SK-N-SH treated with all-trans-retinoic acid at 6 μM for 48 hours (cell line): ENCODE measurements around the gene CHMP3.

Experiments
- ATAC-seq: fragments of 200-7000 bp; cut with Tn5 transposase; 3 replicates; pipeline ENCODE4 v1.9.1; 2020; ENCODE audit warnings: mild to moderate bottlenecking, moderate library complexity
- ARNTL ChIP-seq: fragments of 450-650 bp; formaldehyde crosslinking; IDR thresholded peaks from 2 replicates; pipeline ENCODE4 v1.5.0; 2020; ENCODE audit warnings: low read depth, mild to moderate bottlenecking, moderate library complexity, borderline replicate concordance
- BACH2 ChIP-seq: fragments of 250-450 bp; sonication (Bioruptor Pico); IDR thresholded peaks from 2 replicates; pipeline ENCODE4 v1.9.0; 2021; ENCODE audit warnings: mild to moderate bottlenecking, borderline replicate concordance
- CSDC2 ChIP-seq: fragments of 250-450 bp; sonication (Bioruptor Pico); IDR thresholded peaks from 2 replicates; pipeline ENCODE4 v1.5.0; 2020; ENCODE audit warnings: mild to moderate bottlenecking, moderate library complexity
- CSRNP3 ChIP-seq: fragments of 250-450 bp; sonication (Bioruptor Pico); IDR thresholded peaks from 2 replicates; pipeline ENCODE4 v1.5.1; 2021; ENCODE audit warnings: mild to moderate bottlenecking, moderate library complexity
- ESRRG ChIP-seq: fragments of 250-450 bp; sonication (Bioruptor Pico); IDR thresholded peaks from 2 replicates; pipeline ENCODE4 v1.6.1; 2021; ENCODE audit warnings: mild to moderate bottlenecking
- GLIS3 ChIP-seq: fragments of 250-450 bp; sonication (Bioruptor Pico); IDR thresholded peaks from 2 replicates; pipeline ENCODE4 v1.5.0; 2020; ENCODE audit warnings: mild to moderate bottlenecking, moderate library complexity
- ISL1 ChIP-seq: fragments of 250-450 bp; sonication (Bioruptor Pico); IDR thresholded peaks from 2 replicates; pipeline ENCODE4 v2.1.2; 2022; ENCODE audit warnings: mild to moderate bottlenecking, moderate library complexity
- OSR1 ChIP-seq: fragments of 250-450 bp; sonication (Bioruptor Pico); IDR thresholded peaks from 2 replicates; pipeline ENCODE4 v1.8.0; 2022; ENCODE audit warnings: moderate library complexity, mild to moderate bottlenecking, inconsistent platforms
- POU6F1 ChIP-seq: fragments of 250-450 bp; sonication (Bioruptor Pico); IDR thresholded peaks from 2 replicates; pipeline ENCODE4 v1.8.0; 2021; ENCODE audit warnings: low read depth, mild to moderate bottlenecking, moderate library complexity, borderline replicate concordance
- PPARA ChIP-seq: fragments of 250-450 bp; sonication (Bioruptor Pico); IDR thresholded peaks from 2 replicates; pipeline ENCODE4 v1.5.0; 2020; ENCODE audit warnings: mild to moderate bottlenecking, borderline replicate concordance
- RARB ChIP-seq: fragments of 250-450 bp; sonication (Bioruptor Pico); IDR thresholded peaks from 2 replicates; pipeline ENCODE4 v1.8.0; 2021; ENCODE audit warnings: mild to moderate bottlenecking, moderate library complexity
- SNAI2 ChIP-seq: fragments of 250-450 bp; sonication (Bioruptor Pico); IDR thresholded peaks from 2 replicates; pipeline ENCODE4 v1.5.0; 2020; ENCODE audit warnings: mild to moderate bottlenecking, moderate library complexity
- TCF4 ChIP-seq: fragments of 250-450 bp; sonication (Bioruptor Pico); IDR thresholded peaks from 2 replicates; pipeline ENCODE4 v1.8.0; 2021; ENCODE audit warnings: mild to moderate bottlenecking, moderate library complexity, borderline replicate concordance
- TOX ChIP-seq: fragments of 250-450 bp; sonication (Bioruptor Pico); IDR thresholded peaks from 2 replicates; pipeline ENCODE4 v1.8.0; 2021; ENCODE audit warnings: mild to moderate bottlenecking, moderate library complexity, borderline replicate concordance
- TSHZ2 ChIP-seq: fragments of 250-450 bp; sonication (Bioruptor Pico); IDR thresholded peaks from 2 replicates; pipeline ENCODE4 v1.5.0; 2020; ENCODE audit warnings: mild to moderate bottlenecking, moderate library complexity
- ZC3H10 ChIP-seq: fragments of 250-450 bp; sonication (Bioruptor Pico); IDR thresholded peaks from 2 replicates; pipeline ENCODE4 v1.5.1; 2021; ENCODE audit warnings: mild to moderate bottlenecking, moderate library complexity
- ZFP3 ChIP-seq: fragments of 250-450 bp; sonication (Bioruptor Pico); IDR thresholded peaks from 2 replicates; pipeline ENCODE4 v1.5.0; 2020; ENCODE audit warnings: mild to moderate bottlenecking, moderate library complexity
- ZFP30 ChIP-seq: fragments of 450-650 bp; formaldehyde crosslinking; IDR thresholded peaks from 2 replicates; pipeline ENCODE4 v1.5.0; 2022; ENCODE audit warnings: mild to moderate bottlenecking, moderate library complexity
- ZNF565 ChIP-seq: fragments of 450-650 bp; formaldehyde crosslinking; conservative IDR thresholded peaks from 2 replicates; pipeline ENCODE4 v1.5.0; 2020; ENCODE audit warnings: low read depth, mild to moderate bottlenecking, moderate library complexity
- ZNF70 ChIP-seq: fragments of 450-650 bp; formaldehyde crosslinking; IDR thresholded peaks from 2 replicates; pipeline ENCODE4 v1.5.0; 2020; ENCODE audit warnings: mild to moderate bottlenecking, moderate library complexity
- TF ChIP-seq, protein P1 (sequence below): fragments of 250-450 bp; sonication (Bioruptor Pico); IDR thresholded peaks from 2 replicates; pipeline ENCODE4 v1.5.1; 2020; ENCODE audit warnings: low read depth, mild to moderate bottlenecking, moderate library complexity
- TF ChIP-seq, protein P2 (sequence below): fragments of 250-450 bp; sonication (Bioruptor Pico); IDR thresholded peaks from 2 replicates; pipeline ENCODE4 v1.8.0; 2020; ENCODE audit warnings: mild to moderate bottlenecking, moderate library complexity, borderline replicate concordance

Gene CHMP3

GRCh38 chr2:86471637-86472036, 91.6 kb downstream of the CHMP3 start:
- TF ChIP-seq PPARA (CRISPR knock-in tag): no peak
- TF ChIP-seq CSDC2 (CRISPR knock-in tag): no peak
- TF ChIP-seq ZNF70 (CRISPR knock-in tag): no peak
- TF ChIP-seq TCF4 (CRISPR knock-in tag): no peak
- no peak for TF ChIP-seq ZFP3
- no peak for TF ChIP-seq RARB (CRISPR knock-in tag)
- TF ChIP-seq ARNTL (CRISPR knock-in tag): no peak
- no peak for TF ChIP-seq GLIS3
- TF ChIP-seq ZNF565 (CRISPR knock-in tag): no peak
- TF ChIP-seq ZC3H10 (CRISPR knock-in tag): no peak
- TF ChIP-seq TOX (CRISPR knock-in tag): no peak
- no peak for TF ChIP-seq SNAI2 (CRISPR knock-in tag)
- no peak for TF ChIP-seq CSRNP3
- TF ChIP-seq, protein P1, sequence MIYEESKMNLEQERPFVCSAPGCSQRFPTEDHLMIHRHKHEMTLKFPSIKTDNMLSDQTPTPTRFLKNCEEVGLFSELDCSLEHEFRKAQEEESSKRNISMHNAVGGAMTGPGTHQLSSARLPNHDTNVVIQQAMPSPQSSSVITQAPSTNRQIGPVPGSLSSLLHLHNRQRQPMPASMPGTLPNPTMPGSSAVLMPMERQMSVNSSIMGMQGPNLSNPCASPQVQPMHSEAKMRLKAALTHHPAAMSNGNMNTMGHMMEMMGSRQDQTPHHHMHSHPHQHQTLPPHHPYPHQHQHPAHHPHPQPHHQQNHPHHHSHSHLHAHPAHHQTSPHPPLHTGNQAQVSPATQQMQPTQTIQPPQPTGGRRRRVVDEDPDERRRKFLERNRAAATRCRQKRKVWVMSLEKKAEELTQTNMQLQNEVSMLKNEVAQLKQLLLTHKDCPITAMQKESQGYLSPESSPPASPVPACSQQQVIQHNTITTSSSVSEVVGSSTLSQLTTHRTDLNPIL (CRISPR knock-in tag): no peak
- no peak for TF ChIP-seq ZFP30
- no peak for TF ChIP-seq ESRRG
- TF ChIP-seq, protein P2, sequence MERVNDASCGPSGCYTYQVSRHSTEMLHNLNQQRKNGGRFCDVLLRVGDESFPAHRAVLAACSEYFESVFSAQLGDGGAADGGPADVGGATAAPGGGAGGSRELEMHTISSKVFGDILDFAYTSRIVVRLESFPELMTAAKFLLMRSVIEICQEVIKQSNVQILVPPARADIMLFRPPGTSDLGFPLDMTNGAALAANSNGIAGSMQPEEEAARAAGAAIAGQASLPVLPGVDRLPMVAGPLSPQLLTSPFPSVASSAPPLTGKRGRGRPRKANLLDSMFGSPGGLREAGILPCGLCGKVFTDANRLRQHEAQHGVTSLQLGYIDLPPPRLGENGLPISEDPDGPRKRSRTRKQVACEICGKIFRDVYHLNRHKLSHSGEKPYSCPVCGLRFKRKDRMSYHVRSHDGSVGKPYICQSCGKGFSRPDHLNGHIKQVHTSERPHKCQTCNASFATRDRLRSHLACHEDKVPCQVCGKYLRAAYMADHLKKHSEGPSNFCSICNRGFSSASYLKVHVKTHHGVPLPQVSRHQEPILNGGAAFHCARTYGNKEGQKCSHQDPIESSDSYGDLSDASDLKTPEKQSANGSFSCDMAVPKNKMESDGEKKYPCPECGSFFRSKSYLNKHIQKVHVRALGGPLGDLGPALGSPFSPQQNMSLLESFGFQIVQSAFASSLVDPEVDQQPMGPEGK: no peak
- no peak for TF ChIP-seq ISL1 (CRISPR knock-in tag)
- no peak for TF ChIP-seq OSR1 (CRISPR knock-in tag)
- no peak for ATAC-seq

DNA sequence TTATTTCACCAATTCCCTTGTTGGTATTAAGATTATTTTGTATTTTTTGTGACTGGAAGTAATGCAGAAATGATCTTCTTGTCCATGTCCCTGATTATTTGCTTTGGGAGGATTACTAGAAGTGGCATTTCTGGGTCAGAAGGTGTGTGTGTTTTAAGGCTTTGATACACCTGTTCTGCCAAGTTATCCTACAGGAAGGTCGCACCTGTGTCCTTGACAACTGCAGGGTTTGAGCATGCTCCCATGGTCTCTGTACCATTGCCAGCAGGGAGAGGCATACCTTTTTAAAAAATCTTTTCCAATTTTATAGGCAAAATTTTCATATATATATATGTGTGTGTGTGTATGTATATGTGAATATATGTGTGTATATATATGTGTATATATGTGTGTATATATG, 92.4 kb downstream of the CHMP3 start:
- ATAC-seq: no peak

More for the DNA sequence above, 92.4 kb downstream of the CHMP3 start:
- no peak for TF ChIP-seq ZC3H10 (CRISPR knock-in tag)
- TF ChIP-seq, protein P2: no peak
- no peak for TF ChIP-seq ZFP3
- TF ChIP-seq ZFP30: no peak
- no peak for TF ChIP-seq OSR1 (CRISPR knock-in tag)
- TF ChIP-seq POU6F1 (CRISPR knock-in tag): no peak
- TF ChIP-seq BACH2 (CRISPR knock-in tag): no peak
- TF ChIP-seq ARNTL (CRISPR knock-in tag): no peak
- no peak for TF ChIP-seq CSRNP3
- TF ChIP-seq PPARA (CRISPR knock-in tag): no peak
- no peak for TF ChIP-seq ISL1 (CRISPR knock-in tag)
- no peak for TF ChIP-seq SNAI2 (CRISPR knock-in tag)
- TF ChIP-seq ZNF565 (CRISPR knock-in tag): no peak
- no peak for TF ChIP-seq TSHZ2 (CRISPR knock-in tag)
- no peak for TF ChIP-seq TCF4 (CRISPR knock-in tag)
- TF ChIP-seq, all 23 proteins: peak for 0
